Measurements from ENCODE around the gene ALX3.

The ALX3 gene

GRCh38 chr1:110063781-110064180 is 6.7 kb downstream of the ALX3 start:
- no peak for DNase-seq

DNA sequence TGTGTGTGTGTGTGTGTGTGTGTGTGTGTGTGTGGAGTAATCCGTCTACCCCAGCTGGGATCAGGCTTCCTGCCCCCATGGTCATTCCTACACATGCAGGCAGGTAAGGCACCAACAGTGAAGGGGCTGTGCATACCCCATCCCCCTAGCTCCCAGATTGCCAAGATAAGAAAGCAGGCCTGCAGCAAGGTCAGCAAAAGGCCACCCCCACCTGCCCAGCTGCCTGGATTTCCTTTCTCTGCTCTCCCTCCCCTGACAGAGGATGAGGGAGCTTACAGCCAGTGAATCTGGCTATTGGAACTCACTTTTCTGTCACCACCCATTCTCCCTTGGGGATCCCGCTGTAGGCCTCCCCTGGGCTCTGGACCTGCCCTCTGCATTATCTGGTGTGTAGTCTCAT is 7.9 kb downstream of the ALX3 start:
- no peak for DNase-seq

- DNase-seq = no peak
Measured at GRCh38 chr1:110061341-110061740, 9.1 kb downstream of the ALX3 start.

DNA sequence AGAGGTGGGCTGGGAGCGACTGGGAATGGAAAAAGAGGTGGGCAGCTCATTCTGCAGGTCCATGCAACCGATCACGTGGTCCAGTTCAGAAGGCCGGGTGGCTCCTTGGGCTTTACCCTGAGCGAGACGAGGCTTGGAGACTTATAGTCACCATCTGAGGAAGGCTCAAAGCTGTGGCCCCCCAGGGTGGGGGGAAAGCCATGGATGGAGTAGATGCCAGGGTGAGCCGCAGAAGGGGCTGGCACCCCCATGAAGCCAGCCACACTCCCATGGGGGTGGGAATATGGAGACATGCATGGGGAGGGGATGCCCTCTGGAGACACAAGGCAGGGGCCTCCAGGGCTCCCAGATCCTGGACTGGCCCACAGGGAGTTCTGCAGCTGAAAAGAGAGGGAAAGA is 9.8 kb downstream of the ALX3 start:
- DNase-seq = no peak

- DNase-seq = peak; percentile 95
Measured at GRCh38 chr1:110060034-110060661, 10.3 kb downstream of the ALX3 start.

DNA sequence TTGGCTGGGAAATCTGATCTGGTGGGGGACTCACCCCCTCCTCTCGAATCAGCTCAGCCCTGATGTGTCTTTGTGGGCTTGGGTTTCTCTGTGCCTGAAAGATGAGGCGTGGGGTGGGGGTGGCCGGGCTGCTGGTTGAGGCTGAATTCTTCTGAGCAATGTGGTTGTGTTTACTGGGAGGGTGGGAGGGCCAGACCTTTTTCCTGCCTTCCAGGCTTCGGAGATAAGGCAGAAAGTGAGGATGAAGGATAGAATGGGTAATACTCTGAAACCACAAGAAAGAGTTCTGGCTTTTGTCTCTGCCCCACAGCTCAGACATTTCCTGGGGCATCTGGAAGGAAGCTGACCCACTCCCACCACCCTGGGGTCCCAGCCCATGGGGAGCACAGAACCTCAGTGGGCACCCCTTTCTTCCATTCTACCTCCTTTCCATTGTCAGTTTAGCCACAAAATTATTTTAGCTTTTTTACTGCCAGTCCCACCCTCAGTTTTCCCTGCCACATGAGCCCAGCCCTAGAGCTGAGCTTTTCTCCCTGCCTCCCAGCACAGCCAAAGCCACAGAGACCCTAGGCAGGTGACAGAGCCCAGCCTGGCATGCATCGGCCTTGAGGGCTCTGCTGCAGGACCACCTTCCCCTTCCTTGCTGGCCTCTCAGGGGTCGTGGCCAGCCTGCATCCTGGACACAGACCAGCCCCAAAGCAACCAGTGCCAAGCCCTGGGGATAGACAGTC is 11.2 kb downstream of the ALX3 start:
- DNase-seq = no peak

GRCh38 chr1:110058591-110058990 is 11.9 kb downstream of the ALX3 start:
- no peak for DNase-seq

- DNase-seq = no peak
Measured at GRCh38 chr1:110057963-110058518, 12.4 kb downstream of the ALX3 start.

GRCh38 chr1:110056776-110057175 is 13.7 kb downstream of the ALX3 start:
- DNase-seq = no peak

- DNase-seq = no peak
Measured at GRCh38 chr1:110056285-110056683, 14.2 kb downstream of the ALX3 start.

DNA sequence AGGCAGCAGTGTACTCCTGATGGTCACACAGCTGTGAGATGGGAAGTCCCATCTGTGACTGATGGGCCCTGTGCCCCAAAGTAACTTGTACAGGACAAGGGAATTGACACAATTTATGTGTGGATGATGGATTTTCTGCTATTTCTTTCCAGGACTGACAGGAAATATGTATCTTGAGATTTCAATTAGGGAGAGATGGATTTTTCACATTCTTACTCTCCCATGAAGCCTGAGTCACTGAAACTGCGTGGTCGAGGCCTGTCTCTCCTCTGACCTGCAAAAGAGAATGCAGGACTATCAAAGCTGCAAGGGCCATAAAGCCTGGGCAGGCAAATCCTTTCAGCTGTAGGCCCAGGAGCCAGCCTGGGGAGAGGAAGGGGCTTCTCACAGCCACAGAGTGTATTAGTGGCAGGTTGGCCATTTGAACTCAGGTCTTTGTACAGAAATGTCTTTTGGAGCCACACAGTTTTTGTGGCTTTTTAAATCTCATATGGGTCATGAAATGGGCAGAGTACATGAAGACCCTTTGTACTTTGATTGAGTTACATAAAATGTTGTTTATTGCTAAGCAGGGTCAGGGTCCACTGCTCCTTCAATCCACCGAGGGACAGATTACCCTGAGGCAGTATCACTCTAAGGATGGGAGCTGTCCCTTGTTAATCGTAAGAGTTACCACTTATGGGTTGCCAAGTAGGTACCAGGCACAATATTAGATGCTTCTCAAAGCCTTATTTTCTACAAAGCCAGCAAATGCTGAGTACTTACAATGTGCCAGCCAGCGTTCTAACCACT is 14.8 kb downstream of the ALX3 start:
- DNase-seq = no peak

DNA sequence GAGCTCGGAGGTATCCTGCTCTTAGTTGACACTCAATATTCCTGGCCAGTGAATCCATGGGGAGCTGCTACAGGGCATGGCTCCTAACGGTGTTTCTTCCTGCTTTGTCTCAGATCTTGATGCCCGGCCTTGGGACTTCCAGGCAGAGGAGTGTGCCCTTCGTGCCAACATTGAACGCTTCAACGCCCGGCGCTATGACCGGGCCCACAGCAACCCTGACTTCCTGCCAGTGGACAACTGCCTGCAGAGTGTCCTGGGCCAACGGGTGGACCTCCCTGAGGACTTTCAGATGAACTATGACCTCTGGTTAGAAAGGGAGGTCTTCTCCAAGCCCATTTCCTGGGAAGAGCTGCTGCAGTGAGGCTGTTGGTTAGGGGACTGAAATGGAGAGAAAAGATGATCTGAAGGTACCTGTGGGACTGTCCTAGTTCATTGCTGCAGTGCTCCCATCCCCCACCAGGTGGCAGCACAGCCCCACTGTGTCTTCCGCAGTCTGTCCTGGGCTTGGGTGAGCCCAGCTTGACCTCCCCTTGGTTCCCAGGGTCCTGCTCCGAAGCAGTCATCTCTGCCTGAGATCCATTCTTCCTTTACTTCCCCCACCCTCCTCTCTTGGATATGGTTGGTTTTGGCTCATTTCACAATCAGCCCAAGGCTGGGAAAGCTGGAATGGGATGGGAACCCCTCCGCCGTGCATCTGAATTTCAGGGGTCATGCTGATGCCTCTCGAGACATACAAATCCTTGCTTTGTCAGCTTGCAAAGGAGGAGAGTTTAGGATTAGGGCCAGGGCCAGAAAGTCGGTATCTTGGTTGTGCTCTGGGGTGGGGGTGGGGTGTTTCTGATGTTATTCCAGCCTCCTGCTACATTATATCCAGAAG is 16.7 kb downstream of the ALX3 start:
- peak; percentile 94 for DNase-seq

DNA sequence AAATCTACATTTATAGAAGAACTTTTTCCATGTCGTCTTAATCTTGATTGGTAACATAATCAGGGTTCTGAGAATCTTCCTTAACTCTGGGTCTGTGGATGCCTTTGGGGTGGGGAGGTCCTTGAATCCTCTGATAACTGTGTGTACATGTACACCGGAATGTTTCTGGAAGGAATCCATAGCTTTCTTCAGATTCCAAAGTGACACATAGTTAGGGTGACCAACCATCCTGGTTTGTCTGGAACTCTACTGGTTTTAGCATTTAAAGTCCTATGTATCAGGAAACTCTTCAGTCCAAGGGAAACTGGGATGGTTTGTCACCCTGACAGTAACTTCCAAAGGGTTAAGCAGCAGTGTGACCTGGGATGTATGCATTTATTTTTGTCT is 19.2 kb downstream of the ALX3 start:
- DNase-seq = no peak

DNA sequence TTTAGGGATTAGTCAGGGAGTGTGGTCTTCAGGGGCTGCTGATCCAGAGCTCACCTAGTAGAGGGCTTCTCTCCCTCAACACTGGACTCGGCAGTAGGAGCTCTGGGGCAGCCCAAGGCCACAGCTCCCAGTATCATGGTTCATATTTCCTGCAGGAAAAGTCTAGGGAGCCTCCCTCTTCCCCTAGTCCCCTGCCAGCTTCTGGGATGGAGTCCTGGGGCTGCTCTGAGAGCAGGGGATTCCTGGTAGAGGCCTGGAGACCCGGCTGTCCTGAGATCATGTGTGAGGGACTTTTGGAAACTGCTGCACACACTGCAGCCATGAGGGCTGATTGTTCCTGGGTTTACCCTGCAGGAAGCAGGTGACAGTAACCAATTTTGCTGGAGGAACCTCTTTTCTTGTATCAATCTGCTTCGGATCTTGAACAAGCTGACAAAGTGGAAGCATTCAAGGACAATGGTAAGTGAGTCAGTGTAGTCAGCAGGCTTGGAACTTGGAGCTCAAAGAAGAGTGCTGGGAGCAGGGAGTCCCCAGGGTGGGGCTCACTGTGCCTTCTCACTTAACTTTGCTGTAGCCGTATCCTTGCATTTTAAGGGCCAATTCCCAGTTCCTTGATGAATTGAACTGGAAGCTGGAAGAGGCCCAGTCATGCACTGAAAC is 19.7 kb downstream of the ALX3 start:
- no peak for DNase-seq

GRCh38 chr1:110049801-110050601 is 20.5 kb downstream of the ALX3 start:
- no peak for DNase-seq

GRCh38 chr1:110048923-110049601 is 21.4 kb downstream of the ALX3 start:
- no peak for DNase-seq

- no peak for DNase-seq
Measured at GRCh38 chr1:110048240-110048639, 22.2 kb downstream of the ALX3 start.

- DNase-seq = no peak
Measured at GRCh38 chr1:110047463-110047862, 23.0 kb downstream of the ALX3 start.

DNA sequence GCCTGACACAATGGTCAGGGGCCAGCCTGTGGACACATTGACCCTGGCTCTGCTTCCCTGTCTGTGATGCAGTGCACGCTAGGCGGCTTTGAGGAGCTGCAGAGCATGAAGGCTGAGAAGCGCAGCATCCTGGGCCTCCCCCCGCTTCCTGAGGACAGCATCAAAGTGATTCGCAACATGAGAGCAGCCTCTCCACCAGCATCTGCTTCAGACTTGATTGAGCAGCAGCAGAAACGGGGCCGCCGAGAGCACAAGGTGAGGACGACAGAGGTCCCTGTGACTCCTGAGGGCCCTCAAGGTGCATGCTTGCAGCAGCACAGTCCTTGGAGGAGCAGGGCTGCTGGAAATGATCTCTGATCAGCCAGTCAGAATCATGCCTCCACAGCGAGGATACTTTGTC is 27.5 kb downstream of the ALX3 start:
- DNase-seq = no peak

DNA sequence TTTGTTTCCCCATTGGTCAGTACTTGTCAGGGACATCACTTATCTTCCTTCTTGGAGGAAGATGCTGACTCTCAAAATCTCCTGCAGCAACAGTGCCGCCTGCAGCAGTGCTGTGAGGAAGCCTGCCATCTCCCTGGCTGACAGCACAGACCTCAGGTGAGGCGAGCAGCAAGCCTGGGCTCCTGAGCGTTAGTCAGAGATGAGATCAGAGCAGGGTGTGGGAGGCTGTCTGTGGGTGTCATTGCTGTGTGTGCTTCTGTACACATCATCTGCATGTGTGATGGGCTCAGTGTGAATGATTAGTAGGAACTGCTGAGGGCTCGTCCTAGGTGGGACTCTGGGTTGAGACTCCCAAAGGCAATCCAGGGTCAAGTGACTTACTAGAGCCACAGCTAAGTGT is 29.9 kb downstream of the ALX3 start:
- no peak for DNase-seq

DNA sequence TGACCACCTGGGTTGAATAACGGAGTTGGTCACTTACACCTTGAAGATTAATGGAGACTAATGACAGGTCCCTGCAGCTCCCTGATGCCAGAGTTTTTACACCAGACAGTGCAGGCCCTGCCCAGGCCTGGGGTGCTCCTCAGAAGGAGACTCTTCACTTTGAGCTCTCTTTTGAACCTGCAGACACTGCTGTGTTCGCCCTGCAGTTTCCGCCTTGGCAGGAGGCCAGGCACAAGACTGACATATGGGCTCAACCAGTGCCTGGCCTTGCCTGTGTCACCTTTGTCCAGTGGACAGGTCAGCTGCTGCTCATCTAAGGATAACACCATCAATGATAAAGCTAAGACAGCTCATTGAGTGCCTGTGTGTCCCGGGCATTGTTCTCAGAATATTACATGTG is 30.8 kb downstream of the ALX3 start:
- DNase-seq = no peak

All from activated CD8-positive, alpha-beta memory T cell treated with anti-CD3 and anti-CD28 coated beads, Interleukin-2, amount 50 U/mL, for 48 hours (primary cell).